ENCODE results near the gene MYORG.

MYORG gene

DNA sequence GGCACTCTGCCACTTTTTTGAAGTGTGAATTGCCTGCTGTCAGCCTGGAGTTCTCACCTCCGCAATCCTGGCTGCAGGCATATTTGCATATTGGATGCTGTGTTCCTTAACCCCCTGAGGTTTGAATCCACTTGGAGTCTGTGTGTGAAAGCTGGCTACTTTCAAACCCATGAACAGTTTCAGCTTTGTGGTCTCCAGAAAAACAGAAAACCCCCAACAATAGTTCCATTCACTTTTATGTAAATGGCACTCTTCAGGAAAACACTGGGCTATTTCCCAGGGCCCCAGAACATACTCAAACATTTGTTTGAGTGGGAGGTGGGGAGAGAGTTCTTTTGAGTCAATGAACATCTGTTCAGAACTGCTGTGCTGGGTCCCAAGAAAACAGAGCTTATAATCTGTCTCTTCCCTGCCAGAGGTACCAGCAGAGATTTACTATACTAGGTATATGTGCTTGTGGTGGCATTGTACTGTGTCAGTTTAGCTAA, 42.3 kb downstream of the MYORG start:
- no peak overlapping the region for H3K4me3 ChIP-seq (replicated peaks; ENCODE audit: low read depth, low read length)
- TF ChIP-seq, protein P1, sequence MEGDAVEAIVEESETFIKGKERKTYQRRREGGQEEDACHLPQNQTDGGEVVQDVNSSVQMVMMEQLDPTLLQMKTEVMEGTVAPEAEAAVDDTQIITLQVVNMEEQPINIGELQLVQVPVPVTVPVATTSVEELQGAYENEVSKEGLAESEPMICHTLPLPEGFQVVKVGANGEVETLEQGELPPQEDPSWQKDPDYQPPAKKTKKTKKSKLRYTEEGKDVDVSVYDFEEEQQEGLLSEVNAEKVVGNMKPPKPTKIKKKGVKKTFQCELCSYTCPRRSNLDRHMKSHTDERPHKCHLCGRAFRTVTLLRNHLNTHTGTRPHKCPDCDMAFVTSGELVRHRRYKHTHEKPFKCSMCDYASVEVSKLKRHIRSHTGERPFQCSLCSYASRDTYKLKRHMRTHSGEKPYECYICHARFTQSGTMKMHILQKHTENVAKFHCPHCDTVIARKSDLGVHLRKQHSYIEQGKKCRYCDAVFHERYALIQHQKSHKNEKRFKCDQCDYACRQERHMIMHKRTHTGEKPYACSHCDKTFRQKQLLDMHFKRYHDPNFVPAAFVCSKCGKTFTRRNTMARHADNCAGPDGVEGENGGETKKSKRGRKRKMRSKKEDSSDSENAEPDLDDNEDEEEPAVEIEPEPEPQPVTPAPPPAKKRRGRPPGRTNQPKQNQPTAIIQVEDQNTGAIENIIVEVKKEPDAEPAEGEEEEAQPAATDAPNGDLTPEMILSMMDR (IDR thresholded peaks at IDR 0.05; ENCODE audit: low read length, missing control alignments) = no peak
- DNase-seq (ENCODE audit: low read depth) = no peak

DNA sequence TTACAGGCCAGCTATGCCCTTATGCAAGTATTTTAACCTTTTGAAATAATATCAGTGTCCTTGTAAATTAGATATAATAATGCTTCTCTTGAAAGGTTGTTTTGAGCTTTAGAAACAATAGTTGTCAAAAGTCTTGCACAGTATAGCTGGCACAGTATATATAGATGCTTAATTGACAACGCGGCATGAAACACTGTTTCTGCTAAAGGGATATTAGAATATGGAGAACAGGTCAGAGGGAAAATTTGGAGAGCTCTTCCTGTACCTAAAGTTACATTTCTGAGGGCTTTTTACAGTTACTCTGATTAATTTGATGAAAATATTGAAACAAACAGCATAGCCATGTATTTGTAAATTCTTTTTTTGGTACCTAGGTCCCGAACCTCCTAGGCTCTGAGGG, 42.9 kb downstream of the MYORG start:
- H3K4me3 ChIP-seq (replicated peaks; ENCODE audit: low read depth, low read length) = no peak overlapping the region
- TF ChIP-seq, protein P1 (IDR thresholded peaks at IDR 0.05; ENCODE audit: low read length, missing control alignments) = no peak
- no peak for DNase-seq (ENCODE audit: low read depth)

DNA sequence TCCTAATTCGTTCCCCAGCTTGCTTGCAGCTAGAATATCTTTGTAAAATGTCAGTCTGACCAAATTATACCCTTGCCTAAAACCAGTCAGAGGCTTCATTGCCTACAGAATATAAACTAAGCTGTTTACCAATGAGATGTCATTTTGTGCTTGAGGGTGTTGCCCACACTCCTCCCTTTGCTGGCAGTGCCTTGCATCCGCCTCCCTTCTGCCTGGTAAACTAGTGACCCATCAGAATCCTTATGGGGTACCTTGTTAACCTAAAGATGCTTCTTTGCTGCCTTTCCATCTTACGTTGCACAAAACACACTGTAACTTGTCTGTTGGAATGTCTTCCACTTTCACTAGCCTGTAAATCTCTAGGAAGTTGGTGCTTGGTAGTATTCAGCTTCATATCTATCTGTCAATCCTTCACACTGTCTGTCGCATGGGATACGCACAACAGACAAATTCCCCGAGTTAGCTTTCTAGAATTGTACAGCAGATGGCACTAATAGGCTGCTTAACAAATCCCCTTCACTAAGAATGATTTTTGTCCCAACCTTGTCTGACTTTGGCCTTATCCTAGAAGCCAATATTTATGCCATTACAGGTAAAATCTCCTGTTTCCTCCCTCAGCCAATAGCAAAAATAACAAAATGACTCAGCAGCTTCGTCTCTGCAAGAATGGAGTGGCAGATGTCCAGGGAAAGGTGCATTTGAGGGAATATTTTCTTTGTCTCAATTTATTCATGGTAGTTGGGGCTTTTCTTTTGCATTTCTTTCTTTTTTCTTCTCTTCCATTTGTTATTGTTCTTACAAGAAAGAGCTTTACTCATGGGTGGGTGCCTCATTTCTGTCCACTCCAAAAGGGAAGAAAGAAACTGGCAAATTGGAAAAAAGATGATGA, 44.4 kb downstream of the MYORG start:
- TF ChIP-seq, protein P1 (IDR thresholded peaks at IDR 0.05; ENCODE audit: low read length, missing control alignments) = peak; percentile 68
- H3K4me3 ChIP-seq (replicated peaks; ENCODE audit: low read depth, low read length) = no peak overlapping the region
- peak; percentile 78 for DNase-seq (ENCODE audit: low read depth)

DNA sequence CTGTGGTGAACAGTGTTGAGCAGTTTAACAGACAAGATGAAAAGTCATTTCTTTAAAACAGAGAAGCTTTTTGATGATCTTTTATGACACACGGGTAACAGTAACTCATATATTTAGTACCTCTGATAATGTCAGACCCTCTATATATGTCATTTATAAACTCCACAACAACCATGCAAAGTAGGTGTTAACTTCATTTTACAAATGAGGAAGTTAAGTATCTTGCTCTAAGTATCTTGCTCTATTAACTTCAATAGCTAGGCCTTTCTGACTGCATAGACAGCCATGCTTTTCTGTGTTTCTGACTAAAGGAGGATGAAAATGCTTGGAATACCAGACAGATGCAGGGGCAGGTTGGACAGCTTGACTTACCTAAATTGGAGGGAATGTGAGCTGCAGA, 45.5 kb downstream of the MYORG start:
- TF ChIP-seq, protein P1 (IDR thresholded peaks at IDR 0.05; ENCODE audit: low read length, missing control alignments) = no peak
- no peak overlapping the region for H3K4me3 ChIP-seq (replicated peaks; ENCODE audit: low read depth, low read length)
- DNase-seq (ENCODE audit: low read depth) = no peak

DNA sequence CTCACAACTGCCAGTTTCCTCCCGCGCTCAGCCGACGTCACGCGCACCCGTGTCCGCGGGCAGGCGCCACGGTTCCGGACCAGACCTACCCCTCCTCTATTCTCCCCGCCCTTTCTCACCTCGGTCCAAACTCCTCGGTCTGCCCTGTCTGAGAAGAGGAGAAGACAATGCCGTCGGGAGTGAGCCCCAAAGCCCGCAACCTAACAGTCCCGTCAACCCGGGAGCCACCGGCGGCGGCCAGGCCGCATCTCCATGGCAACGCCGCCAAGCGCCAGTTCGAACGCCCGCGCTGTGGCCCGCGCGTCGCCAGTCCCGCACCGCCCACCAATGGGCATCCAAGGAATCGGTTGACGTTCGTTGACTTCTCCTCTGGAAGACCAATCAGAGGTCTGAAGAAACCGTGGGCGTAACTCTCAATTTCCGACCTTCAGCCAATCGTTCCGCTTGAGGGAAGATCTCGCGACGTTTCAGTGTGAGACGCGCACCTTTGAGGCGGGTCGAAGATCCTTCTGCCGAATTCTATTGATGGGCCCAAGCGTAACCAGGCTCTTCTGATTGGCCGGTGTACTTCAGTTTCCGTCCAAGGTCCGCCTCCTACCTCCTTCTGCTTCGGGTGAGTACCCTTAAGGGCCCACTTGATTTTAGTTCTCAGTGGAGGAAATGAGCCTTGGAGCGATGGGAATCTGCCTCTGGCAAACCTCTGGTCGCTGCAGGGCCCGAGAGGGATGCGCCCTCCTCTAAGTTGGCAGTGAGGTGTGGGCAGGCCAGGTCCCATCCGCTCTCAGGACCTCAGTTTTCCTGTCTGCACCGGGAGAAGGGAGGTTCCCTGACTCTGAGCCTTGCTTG, 47.5 kb downstream of the MYORG start, which contains the start of the genes KIF24 and NUDT2:
Gene KIF24, minus strand, starts transcription at position 282 of the 846 bp plus-strand sequence. CDS start 17,922 bp downstream, outside the sequence.
Gene NUDT2, plus strand, starts transcription at position 583 of the 846 bp plus-strand sequence. CDS start 9,471 bp downstream, outside the sequence.
- TF ChIP-seq, protein P1 (IDR thresholded peaks at IDR 0.05; ENCODE audit: low read length, missing control alignments) = no peak
- peak within 1 kb of the TSS; percentile 93 for H3K4me3 ChIP-seq (replicated peaks; ENCODE audit: low read depth, low read length)
- DNase-seq (ENCODE audit: low read depth) = peak; percentile 100

DNA sequence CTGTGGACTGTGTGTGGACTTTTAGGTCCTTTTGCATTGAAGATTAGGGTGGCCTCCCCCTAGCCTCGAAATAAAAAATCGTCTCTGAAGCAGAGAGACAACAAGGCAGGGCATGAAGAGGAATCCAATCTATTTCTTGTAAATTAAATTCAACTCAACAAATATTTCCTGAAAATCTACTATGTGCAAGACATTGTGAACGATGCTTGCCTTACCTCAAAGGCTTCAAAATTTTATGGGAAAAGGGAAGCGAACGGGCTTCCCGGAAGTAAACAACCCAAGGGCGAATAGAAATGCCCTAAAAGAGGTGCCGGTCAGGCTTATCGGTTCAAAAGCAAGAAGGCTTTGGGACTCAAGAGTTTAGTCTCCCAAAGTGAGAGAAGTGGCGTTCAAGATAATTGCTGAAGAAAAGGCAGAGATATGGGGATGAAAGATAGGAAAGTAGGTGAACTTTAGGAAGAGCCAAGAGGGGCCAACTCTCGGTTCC, 48.2 kb downstream of the MYORG start:
- peak; percentile 26 for DNase-seq (ENCODE audit: low read depth)
- peak overlapping the region; percentile 93 for H3K4me3 ChIP-seq (replicated peaks; ENCODE audit: low read depth, low read length)
- TF ChIP-seq, protein P1 (IDR thresholded peaks at IDR 0.05; ENCODE audit: low read length, missing control alignments) = no peak

Data from fibroblast of pulmonary artery (primary cell).